Ectodermal cell (in vitro differentiated cells): ENCODE measurements around the gene SVIL.
A peak's percentile ranks its signal among the peaks of the same experiment; 100 is the strongest.
"Not testable (repeated sequence)": the region's sequence is repeated elsewhere in the genome, so short reads cannot be mapped to it uniquely, and the experiment has no call there.

Experiments
- H3K27ac ChIP-seq: 2 replicates; pipeline ENCODE4 v1.7.0; 2013; ENCODE audit warnings: mild to moderate bottlenecking, low read depth, low read length; ENCODE audit not compliant: insufficient read depth, poor library complexity, severe bottlenecking
- H3K27me3 ChIP-seq: 2 replicates; pipeline ENCODE4 v1.7.0; 2013; ENCODE audit warnings: mild to moderate bottlenecking, low read length; ENCODE audit not compliant: insufficient read depth, control insufficient read depth, poor library complexity, severe bottlenecking
- H3K36me3 ChIP-seq: one replicate; pipeline ENCODE4 v1.7.0; 2013; ENCODE audit warnings: low read length; ENCODE audit not compliant: control insufficient read depth, insufficient read depth
- H3K4me1 ChIP-seq: one replicate; pipeline ENCODE4 v1.7.0; 2013; ENCODE audit warnings: low read length; ENCODE audit not compliant: control insufficient read depth, insufficient read depth
- H3K4me3 ChIP-seq: 2 replicates; pipeline ENCODE4 v1.7.0; 2013; ENCODE audit warnings: low read depth, low read length, control low read depth; ENCODE audit not compliant: insufficient read depth
- H3K9me3 ChIP-seq: 2 replicates; pipeline ENCODE4 v1.7.0; 2013; ENCODE audit warnings: mild to moderate bottlenecking, low read length, moderate library complexity; ENCODE audit not compliant: control insufficient read depth
- WGBS, 2 experiments: methylation state at CpG; one replicate each; pipeline ENCODE4 v1.1.7; 2013; ENCODE audit warnings: missing lambda C conversion rate in 2 of 2; 5-methylcytosine and 5-hydroxymethylcytosine counted together

The SVIL gene

GRCh38 chr10:29545122-29545521, 89.6 kb downstream of the SVIL start:
- Histone ChIP-seq H3K27me3 (no peaks in the 10 kb centered on the region), H3K27ac (no peak overlapping the region), H3K36me3 (peaks cover 1% of the 10 kb centered on the region), H3K4me3 (no peak overlapping the region), H3K4me1 (peaks cover 10% of the 10 kb centered on the region), H3K9me3 (no peaks in the 10 kb centered on the region)
- 84 to 85% methylated on average over 5 of the region's 5 CpGs for WGBS, 2 experiments

- no peaks in the 10 kb centered on the region for H3K9me3 ChIP-seq
- H3K4me1 ChIP-seq: peaks cover 10% of the 10 kb centered on the region
- H3K36me3 ChIP-seq: no peaks in the 10 kb centered on the region
- H3K4me3 ChIP-seq: no peak overlapping the region
- H3K27ac ChIP-seq: no peak overlapping the region
- H3K27me3 ChIP-seq: no peaks in the 10 kb centered on the region
Measured at GRCh38 chr10:29543715-29544114, 91.1 kb downstream of the SVIL start.

GRCh38 chr10:29542723-29543122, 92.0 kb downstream of the SVIL start:
- Histone ChIP-seq H3K9me3 (no peaks in the 10 kb centered on the region), H3K4me1 (peaks cover 10% of the 10 kb centered on the region), H3K27ac (no peak overlapping the region), H3K27me3 (no peaks in the 10 kb centered on the region), H3K4me3 (no peak overlapping the region), H3K36me3 (no peaks in the 10 kb centered on the region)
- 93 to 97% methylated on average over 4 of the region's 4 CpGs for WGBS, 2 experiments

- no peak overlapping the region for H3K27ac ChIP-seq
- no peak overlapping the region for H3K4me3 ChIP-seq
- WGBS, 2 experiments: 71 to 75% methylated on average over 15 of the region's 15 CpGs
- H3K36me3 ChIP-seq: no peaks in the 10 kb centered on the region
- peaks cover 10% of the 10 kb centered on the region for H3K4me1 ChIP-seq
- H3K27me3 ChIP-seq: no peaks in the 10 kb centered on the region
- no peaks in the 10 kb centered on the region for H3K9me3 ChIP-seq
Measured at GRCh38 chr10:29541422-29542210, 93.2 kb downstream of the SVIL start.

- WGBS, 2 experiments: 92% methylated on average over 10 of the region's 10 CpGs
- H3K36me3 ChIP-seq: no peaks in the 10 kb centered on the region
- peaks cover 14% of the 10 kb centered on the region for H3K4me1 ChIP-seq
Measured at GRCh38 chr10:29540016-29540415, 94.8 kb downstream of the SVIL start.

GRCh38 chr10:29539412-29539811, 95.4 kb downstream of the SVIL start:
- 91 to 92% methylated on average over 6 of the region's 6 CpGs for WGBS, 2 experiments
- Histone ChIP-seq H3K9me3 (no peaks in the 10 kb centered on the region), H3K4me1 (peaks cover 16% of the 10 kb centered on the region), H3K4me3 (no peak overlapping the region), H3K36me3 (no peaks in the 10 kb centered on the region), H3K27ac (no peak overlapping the region), H3K27me3 (no peaks in the 10 kb centered on the region)

More at GRCh38 chr10:29540016-29540415, 94.8 kb downstream of the SVIL start:
- Histone ChIP-seq H3K9me3 (no peaks in the 10 kb centered on the region), H3K27me3 (no peaks in the 10 kb centered on the region), H3K27ac (no peak overlapping the region), H3K4me3 (no peak overlapping the region)

- 96 to 97% methylated on average over 7 of the region's 7 CpGs for WGBS, 2 experiments
- no peaks in the 10 kb centered on the region for H3K27me3 ChIP-seq
- H3K4me3 ChIP-seq: no peak overlapping the region
- H3K4me1 ChIP-seq: peaks cover 21% of the 10 kb centered on the region
- H3K27ac ChIP-seq: no peak overlapping the region
- H3K9me3 ChIP-seq: no peaks in the 10 kb centered on the region
- no peaks in the 10 kb centered on the region for H3K36me3 ChIP-seq
Measured at GRCh38 chr10:29537799-29538198, 97.0 kb downstream of the SVIL start.

GRCh38 chr10:29536691-29537090, 98.1 kb downstream of the SVIL start:
- not testable (repeated sequence) for H3K27me3 ChIP-seq, H3K27ac ChIP-seq, H3K9me3 ChIP-seq, H3K36me3 ChIP-seq, H3K4me3 ChIP-seq
- WGBS, 2 experiments: 92 to 97% methylated on average over 6 of the region's 8 CpGs
- peaks cover 15% of the 10 kb centered on the region for H3K4me1 ChIP-seq

GRCh38 chr10:29535778-29536453, 98.9 kb downstream of the SVIL start:
- no peaks in the 10 kb centered on the region for H3K27me3 ChIP-seq
- no peaks in the 10 kb centered on the region for H3K9me3 ChIP-seq
- no peak overlapping the region for H3K4me3 ChIP-seq
- H3K36me3 ChIP-seq: no peaks in the 10 kb centered on the region
- peaks cover 11% of the 10 kb centered on the region for H3K4me1 ChIP-seq
- H3K27ac ChIP-seq: no peak overlapping the region
- WGBS, 2 experiments: 75 to 82% methylated on average over 6 to 7 of the region's 7 CpGs

- Histone ChIP-seq H3K27me3 (no peaks in the 10 kb centered on the region), H3K4me1 (peaks cover 11% of the 10 kb centered on the region), H3K4me3 (no peak overlapping the region), H3K27ac (peak overlapping the region; percentile 70), H3K9me3 (no peaks in the 10 kb centered on the region), H3K36me3 (no peaks in the 10 kb centered on the region)
- WGBS, 2 experiments: 58 to 69% methylated on average over 8 to 11 of the region's 11 CpGs
Measured at GRCh38 chr10:29535012-29535777, 99.6 kb downstream of the SVIL start.
